HL-60 (cell line): ENCODE results near the gene AMMECR1.

ENCODE experiments used
- CTCF ChIP-seq: IDR thresholded peaks from one replicate; pipeline ENCODE4 v1.5.1; 2011; ENCODE audit warnings: low read length, control low read depth, inconsistent platforms; ENCODE audit not compliant: insufficient read depth
- GABPA ChIP-seq: IDR thresholded peaks from 2 replicates; pipeline ENCODE4 v1.6.1; 2012; ENCODE audit warnings: low read depth
- POLR2AphosphoS5 ChIP-seq: IDR thresholded peaks from 2 replicates; pipeline ENCODE4 v1.6.1; 2012; ENCODE audit warnings: low read depth

- no peak for TF ChIP-seq CTCF
- TF ChIP-seq GABPA: no peak
- TF ChIP-seq POLR2AphosphoS5: no peak
Observed at GRCh38 chrX:110242371-110242770, 75.5 kb downstream of the AMMECR1 start.
